GM19324 (cell line): ENCODE measurements around the gene ASPRV1.
"Not testable (repeated sequence)": the region's sequence is repeated elsewhere in the genome, so short reads cannot be mapped to it uniquely, and the experiment has no call there.

Experiments
- ATAC-seq: cut with Tn5 transposase; IDR thresholded peaks from one replicate; pipeline ENCODE4 v1.9.1; 2021; ENCODE audit warnings: mild to moderate bottlenecking, moderate library complexity; ENCODE audit not compliant: unreplicated experiment, low FRiP score

Gene ASPRV1

DNA sequence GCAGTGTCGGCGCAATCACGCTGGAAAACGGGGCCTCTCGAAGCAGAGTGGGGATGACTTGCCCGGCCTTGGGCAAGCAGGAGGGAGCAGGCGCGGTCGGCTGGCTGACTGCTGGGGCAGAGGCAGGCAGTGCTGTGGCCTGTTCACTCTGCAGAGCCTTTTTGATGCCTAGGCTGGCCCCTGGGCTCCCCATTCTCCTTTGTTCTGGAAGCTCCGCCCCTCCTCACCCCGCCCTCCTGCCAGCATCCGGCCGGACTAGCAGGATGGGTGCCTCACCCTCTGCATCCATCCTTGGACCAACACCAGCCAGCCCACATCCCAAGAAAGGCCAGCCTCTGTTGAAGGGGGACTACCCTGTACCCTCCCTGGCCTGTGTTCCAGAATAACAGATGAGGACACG is at the start of gene ASPRV1:
TSS of gene ASPRV1 (minus strand) at position 136 of the 400 bp plus-strand sequence. CDS start 195 bp downstream, outside the sequence.
- ATAC-seq, result no peak

GRCh38 chr2:70010576-70011111 is 49.2 kb upstream of the ASPRV1 start:
- ATAC-seq, result no peak

DNA sequence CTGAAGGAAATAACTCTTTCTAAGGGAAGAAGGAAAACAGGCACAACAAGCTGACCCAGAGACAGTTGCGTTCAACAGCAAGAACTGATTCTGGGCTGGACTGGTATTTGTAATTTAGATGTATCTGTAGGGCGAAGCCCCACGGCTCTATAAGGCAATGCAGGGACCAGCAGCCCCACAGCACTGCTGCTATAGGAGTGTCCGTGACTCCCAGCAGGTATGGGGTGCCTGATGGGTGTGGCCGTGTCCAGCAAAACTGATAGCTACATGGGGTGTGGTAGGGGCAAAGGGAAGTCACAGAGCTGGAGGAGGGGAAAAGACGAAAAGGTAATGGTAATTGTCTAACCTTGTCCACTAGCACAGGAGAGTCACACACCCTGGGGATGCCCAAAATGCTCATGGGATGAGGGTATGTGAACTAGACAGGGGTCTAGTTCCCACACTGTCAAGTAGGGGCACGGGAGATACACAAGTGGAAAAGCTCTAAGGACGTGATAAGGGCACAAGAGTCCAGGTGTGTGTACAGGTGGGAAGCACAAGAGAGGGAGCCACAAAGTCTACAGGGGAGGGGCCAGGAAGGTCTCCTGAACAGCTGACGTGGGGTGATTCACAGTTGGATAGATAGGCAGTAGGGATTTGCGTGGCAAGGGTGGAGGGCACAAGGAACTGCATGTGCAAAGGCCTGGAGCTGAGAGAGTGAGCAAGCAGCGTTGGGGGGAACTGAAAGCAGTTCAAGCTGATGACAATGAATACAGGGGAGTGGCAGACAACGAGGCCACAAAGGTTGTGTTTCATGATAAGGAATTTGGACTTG is 48.5 kb upstream of the ASPRV1 start:
- no peak for ATAC-seq

DNA sequence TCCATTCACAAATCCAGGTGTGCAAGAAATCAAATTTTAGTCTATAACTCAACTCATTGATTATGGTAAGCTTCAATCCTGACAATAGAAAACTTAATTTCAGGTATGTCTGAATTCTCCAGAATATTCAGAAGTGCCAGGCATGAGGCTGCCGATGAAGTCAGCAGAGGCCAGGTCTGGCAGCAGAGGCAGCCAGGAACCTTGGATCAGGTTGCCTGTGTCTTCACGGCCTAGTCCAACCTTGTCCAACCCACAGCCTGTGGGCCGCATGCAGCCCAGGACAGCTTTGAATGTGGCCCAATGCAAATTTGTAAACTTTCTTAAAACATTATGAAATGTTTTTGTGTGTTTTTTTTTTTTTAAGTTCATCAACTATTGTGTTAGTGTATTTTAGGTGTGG is 46.9 kb upstream of the ASPRV1 start:
- ATAC-seq, result no peak

DNA sequence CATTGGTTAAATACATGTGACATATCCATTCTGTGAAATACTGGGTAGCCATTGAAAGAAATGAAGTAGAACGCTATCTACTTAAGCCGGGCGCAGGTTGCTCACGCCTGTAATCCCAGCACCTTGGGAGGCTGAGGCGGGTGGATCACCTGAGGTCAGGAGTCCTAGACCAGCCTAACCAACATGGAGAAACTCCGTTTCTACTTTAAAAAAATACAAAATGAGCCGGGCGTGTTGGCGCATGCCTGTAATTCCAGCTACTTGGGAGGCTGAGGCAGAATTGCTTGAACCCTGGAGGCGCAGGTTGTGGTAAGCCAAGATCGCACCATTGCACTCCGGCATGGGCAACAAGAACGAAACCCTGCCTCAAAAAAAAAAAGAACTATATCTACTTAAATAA is 45.7 kb upstream of the ASPRV1 start:
- no peak for ATAC-seq

GRCh38 chr2:70006447-70006784 is 45.0 kb upstream of the ASPRV1 start:
- ATAC-seq, result no peak

DNA sequence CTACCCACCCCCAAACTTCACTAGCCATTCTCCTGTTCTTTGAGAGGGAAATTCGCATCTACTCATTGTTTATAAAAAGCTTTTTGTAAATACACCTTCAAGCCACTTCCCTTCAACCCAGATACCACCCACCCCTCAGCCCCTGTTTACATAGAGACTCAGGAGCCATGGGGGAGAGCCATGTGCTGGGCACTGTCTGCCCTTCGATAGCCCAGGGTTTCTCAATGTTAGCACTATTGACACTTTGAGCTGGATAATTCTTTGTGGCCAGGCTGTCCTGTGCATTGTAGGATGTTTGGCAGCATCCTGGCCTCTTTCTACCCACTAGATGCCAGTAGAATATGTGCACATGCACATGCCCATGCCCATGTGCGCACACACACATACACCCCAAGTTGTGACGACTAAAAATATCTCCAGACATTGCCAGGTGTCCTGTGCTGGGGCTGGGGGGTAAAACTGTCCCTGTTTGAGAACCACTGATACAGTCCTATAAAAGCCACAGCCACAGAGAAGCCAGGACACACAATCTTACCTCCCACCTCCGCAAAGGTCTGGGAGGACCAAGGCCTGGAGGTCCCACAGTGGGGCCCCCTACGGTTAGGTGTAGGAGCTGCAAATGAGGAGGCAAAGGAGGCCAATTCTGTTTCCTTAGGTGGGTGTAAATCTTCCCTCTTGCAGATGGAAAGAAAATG is 44.5 kb upstream of the ASPRV1 start:
- no peak for ATAC-seq

DNA sequence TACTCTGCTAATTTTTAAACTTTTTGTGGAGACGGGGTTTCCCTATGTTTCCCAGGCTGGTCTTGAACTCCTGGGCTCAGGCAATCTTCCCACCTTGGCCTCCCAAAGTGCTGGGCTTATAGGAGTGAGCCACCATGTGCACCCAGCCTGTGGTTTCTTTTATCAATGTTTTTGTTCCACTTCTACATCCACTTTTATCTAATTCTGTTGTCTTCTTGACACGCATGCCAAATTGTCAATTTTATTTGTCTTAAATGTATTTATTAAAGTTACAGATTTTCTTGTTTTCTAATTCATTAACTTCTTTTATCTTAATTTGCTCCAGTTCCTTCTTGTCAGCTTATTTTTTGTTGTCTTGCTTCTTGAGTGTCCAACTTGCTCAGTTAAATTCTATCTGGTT is 43.8 kb upstream of the ASPRV1 start:
- ATAC-seq, result no peak

GRCh38 chr2:70003093-70003830 is 41.8 kb upstream of the ASPRV1 start:
- no peak for ATAC-seq

DNA sequence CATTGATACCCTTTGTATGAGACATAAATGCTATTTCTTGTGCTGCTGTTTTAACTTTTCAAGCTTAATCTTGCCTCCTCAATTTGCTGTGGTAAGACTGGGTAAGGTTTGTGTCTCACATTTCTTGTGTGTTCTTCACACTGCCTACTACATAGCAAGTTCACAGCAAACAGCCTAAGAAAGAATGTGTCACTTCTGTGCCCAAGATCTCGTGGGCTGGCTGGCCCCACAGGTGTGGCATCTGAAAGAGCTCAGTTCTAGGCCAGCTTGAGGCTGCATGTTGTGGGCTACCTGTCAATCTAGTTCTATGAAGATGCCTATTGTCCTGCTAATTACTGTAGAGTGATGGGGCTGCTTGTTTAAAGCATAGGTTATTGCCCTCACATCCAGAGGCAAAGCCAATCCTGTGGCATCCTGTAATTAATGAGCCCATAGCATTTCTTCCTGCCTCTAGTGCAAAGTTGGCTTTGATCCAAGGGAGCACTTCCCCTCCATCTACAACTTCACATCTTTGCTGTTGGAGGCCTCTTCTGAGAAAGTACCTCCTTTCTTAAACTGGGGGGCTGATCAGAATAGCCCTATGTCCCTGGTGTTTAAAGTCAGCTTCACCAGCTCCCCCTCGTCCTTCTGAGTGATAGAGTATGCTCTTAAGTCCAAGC is 40.9 kb upstream of the ASPRV1 start:
- ATAC-seq, result no peak

- not testable (repeated sequence) for ATAC-seq
Observed at GRCh38 chr2:70000529-70000928, 39.1 kb upstream of the ASPRV1 start.

GRCh38 chr2:69998761-69999160 is 37.3 kb upstream of the ASPRV1 start:
- no peak for ATAC-seq

DNA sequence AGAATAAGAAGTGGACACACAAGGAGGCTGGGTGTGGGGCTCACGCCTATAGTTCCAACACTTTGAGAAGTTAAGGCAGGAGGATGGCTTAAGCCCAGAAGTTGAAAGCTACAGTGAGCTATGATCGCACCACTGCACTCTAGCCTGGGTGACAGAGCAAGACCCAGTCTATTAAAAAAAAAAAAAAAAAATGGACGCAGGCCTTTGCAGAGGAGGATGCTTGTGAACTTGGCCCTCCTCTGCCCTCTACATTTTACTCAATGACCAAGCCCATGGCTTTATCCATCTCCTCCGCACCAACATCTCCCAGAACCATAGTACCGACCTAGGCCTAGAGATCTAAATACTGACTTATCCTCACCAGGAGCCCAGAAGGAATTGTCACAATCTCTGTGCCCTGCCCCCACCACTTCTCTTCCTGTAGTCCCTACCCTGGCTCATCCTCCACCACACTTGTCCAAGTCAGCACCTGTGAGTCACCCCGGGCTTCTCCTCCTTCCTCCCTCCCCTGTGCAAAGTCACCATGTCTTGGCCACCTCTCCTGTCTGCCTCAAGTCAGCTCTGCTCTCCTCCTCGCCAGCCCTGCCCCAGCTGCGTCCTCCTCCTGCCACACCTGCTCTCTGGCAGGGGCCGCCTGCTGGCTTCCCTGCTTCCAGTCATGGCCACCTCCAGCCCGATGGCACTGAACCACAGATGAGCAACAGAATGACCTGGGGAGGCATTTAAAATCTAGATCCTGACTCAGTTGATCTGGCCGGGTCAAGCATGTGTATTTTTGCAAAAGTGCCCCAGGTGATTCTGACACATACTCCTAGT is 35.8 kb upstream of the ASPRV1 start:
- ATAC-seq, result no peak

GRCh38 chr2:69995511-69995910 is 34.1 kb upstream of the ASPRV1 start:
- ATAC-seq, result no peak

DNA sequence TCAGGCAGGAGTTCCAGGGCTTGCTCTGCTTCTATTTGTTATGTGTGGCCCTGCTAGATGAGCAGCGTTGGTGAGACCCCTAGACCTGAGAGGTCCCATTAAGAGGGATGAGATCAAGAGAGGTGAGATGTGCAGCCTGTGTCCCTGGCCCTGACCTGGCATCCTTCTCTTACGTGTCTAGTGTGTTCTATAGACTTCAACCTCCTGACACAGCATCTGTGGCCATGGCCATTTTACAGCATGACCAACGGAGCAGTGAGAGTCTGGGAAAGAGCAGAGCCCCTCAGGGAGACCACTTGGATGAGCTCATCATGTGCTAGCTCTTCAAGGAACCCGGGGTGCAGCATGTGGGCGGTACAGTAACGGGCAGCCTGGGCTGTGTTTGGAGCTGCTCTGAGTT is 32.7 kb upstream of the ASPRV1 start:
- ATAC-seq, result no peak

GRCh38 chr2:69993708-69994107 is 32.3 kb upstream of the ASPRV1 start:
- ATAC-seq, result no peak

DNA sequence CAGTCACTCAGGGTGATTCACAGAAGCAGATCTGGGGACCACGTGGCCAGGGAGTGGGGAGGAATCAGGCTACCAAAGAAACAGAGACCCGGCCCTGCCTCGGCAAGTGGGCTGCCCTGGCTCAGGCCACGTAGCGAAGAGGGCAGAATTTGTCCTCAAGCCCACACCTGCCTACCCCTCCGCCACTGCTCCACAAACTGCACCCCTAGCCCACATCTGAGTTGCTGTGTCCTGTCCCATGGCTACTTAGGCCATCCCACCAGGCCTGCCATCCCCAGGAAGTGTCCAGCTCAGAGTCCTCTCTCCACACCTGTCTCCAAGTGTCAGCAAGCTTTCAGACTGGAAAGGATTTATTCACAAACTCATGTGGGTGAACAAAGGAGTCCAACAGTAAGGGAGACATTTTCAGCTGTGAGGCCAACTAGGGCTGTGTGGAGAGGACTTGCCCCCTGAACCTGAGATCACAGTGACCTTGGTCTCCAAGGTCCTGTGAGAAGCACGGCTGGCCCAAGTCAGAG is 31.7 kb upstream of the ASPRV1 start:
- ATAC-seq, result no peak

DNA sequence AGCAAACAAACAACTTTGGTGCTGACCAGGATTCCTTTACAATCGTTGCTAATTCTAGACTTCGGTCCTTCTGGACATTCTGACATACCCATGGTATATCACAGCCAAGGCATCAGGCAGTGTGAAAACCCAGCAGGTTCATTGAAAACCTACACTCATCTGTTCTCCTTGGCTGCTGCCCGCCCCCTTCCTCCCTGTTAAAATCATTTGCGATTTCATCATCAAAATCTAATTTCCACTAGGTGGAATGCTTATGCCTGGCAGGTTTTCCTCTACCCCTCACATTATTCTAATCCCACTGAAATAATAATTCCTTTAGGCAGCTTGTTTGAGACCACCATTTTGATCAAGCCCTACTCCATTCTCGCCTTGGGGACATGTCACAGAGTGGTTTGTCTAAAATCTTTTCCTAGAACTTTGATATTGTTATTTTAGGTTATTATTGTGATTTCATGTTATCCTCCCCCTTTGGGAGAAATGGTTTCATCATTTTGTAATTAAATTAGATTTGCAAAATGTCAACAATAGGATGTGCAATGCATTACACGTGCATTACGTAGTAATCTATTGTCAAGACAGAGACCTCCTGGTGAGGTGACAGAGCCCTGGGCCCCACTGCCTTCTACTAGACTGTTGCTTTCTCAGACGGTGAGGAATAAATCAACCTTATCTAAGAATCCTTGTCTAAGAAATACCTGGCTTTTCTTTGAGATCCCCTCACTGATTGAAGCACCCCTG is 31.0 kb upstream of the ASPRV1 start:
- ATAC-seq, result no peak
